Stimulated activated CD4-positive, alpha-beta T cell treated with anti-CD3 and anti-CD28 coated beads, Interleukin-4, amount 100 ng/mL, for 4 hours (primary cell): Measurements from ENCODE around the gene FBN1.

ENCODE experiments used
- DNase-seq, 2 experiments: peaks; one replicate each; pipeline ENCODE4 v3.0.0-alpha.2; 2020

The FBN1 gene

DNA sequence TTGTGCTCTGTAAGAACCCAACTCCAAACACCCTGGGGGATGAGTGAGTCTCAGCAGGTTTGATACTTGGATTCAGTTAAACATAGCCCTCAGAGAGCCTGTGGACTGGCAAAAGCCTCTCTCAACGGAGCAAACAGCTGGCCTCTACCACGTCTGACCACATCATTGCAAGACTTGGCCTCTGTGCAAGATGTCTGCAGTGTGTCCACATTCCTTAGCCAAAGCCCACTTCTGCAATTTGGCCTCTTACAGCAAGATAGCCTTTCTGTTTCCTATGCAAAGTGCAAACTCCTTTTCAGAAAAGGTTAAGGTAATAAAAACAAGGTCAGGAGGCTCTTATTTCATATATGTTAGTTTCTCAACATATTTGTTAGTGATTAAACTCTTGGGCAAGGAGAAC is 27.9 kb downstream of the FBN1 start:
- no peak for DNase-seq

DNA sequence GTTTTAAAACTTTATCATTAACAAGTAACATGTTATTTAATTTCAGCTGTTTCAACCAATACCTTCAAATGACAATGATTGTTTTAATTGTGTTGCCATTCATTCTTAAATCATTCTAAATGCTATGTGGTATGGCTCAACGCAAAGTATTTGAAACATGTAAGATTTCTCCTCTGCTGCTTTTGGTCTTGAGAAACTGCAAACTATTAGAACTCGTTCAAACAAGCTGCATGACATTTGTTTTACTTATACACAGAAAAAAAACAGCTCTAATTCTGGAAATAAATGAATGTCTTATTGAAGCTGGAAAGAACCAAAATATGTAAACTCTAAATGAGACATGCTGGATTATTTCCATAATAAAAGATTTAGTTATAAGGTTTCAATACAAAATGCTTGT is 29.3 kb downstream of the FBN1 start:
- no peak for DNase-seq

DNA sequence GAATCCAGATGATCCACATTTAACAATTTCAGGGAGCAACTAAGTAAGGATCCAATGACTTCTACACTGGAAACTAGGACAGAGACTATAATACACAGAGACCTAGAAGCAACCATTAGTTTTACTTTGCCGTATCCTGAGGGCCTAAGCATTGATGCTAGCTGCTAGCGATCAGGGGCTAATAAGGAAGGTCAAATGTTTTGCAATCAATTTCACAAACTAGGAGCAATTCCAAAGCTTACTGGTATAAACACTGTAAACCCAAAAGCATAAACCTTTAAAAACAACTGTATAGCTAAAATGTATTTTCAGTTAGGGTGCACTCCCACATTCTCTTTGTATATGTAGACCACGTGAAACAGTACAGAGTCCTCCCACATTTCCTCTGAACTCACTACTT is 31.5 kb downstream of the FBN1 start:
- no peak for DNase-seq

- DNase-seq, result no peak
Observed at GRCh38 chr15:48609486-48609885, 36.0 kb downstream of the FBN1 start.

DNA sequence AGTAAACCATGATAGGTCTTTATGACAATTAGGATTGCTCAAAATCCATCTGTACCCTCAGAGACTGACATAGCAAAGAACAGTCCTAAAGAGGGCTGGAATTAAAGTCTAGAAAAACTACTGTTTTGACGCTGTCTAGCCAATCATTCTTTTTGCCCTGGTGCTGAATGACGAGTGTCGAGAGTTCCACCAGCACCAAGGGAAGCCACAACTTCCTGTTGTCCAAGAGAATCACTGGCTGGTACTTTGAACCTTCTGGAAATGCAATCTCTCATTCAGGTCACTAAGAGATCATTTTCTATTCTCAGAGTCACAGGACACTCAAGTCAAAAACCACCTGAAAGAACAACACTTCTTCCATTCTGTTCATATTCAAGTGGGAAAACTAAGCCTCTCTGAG is 37.7 kb downstream of the FBN1 start:
- DNase-seq, result no peak

DNA sequence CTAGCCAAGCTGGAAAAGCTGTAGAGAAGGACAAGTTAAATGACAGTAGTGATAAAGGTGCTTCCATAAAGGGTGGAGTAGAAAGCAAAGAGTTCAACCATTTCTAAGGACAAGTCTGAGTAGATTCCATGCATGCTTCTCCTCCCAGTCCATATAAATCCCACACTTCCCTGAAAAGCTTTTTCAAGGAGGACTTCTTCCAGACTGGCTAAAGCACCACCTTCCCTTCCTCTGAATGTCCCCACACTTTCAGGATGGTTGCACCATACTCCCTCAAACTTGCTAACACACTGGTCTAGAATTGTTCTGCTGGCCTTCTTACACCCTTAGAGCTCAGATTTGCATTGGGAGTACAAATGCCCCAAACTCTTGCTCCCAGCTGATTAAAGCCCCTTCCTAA is 40.9 kb downstream of the FBN1 start:
- DNase-seq, result no peak

- DNase-seq, result no peak
Observed at GRCh38 chr15:48603922-48604321, 41.6 kb downstream of the FBN1 start.

DNA sequence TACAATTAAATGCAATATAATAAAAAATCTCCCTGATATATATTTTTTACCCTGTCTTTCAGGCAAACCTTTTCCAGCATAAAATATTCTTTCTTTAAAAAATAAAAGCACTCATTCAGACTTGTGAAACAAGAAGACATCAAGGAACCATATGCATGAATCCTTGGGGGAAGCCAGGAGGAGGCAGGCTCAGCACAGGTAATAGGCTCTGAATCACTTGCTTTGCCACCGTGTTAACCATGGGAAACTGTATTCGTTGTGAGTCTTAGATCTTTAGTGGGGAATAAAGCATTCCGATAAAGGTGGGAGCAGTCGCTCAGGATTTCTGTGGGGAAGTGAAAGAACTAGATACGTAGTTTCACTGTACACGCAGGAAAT is 42.4 kb downstream of the FBN1 start:
- no peak for DNase-seq

DNA sequence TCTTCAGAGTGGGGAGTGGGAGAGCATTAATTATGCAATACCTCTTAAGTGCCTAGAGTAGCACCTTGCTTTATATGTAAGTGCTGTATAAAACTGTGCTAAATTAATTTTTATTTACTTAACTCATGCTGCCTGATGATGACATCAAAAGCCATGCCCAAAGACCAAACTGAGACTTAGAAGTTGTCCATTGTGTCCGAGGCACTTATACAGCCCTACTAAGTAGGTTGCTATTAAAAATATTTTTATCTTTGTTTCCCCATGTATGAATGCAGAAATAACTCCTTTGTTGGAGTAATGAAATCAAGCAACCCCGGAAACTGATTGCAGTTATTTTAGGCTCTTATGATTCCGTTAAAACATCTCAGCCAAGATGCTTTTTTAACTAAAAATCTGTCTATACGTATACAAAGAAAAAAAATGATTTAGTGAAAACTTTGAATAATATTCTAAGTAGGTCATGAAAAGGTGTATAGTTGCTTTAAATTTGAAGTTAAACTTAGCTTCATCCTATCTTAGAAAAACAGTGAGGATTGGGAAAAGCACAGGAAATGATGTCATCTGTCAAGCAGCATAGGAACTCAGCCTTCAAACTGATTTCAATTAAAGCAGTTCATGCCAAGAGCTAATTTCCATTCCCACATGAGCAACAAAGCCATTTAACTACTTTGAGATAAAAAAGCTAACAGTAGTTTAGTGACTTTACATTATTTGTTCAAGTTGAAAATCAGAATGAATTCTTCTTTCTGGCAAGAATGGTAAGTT is 43.0 kb downstream of the FBN1 start:
- DNase-seq, result no peak

DNA sequence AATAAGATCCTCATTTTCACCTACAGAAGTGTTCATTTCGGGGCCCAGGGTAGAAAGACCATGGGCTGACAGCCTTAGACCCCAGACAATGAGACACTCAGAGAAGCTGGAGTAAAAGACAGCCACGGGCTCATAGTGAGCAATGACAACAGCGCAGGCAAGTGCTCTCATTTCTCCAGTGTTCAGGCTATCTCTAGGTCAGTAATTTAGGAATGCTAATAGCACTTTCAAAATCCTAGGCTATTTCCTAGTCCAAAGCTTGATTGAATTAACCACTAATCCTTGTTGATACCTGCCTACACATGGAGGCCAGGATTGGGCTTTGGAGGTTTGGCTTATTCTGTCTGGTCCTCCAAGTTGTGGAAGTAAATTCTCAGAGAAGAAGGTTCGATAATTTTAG is 44.4 kb downstream of the FBN1 start:
- no peak for DNase-seq

GRCh38 chr15:48596841-48597240 is 48.7 kb downstream of the FBN1 start:
- no peak for DNase-seq

GRCh38 chr15:48596415-48596814 is 49.1 kb downstream of the FBN1 start:
- DNase-seq, result no peak

DNA sequence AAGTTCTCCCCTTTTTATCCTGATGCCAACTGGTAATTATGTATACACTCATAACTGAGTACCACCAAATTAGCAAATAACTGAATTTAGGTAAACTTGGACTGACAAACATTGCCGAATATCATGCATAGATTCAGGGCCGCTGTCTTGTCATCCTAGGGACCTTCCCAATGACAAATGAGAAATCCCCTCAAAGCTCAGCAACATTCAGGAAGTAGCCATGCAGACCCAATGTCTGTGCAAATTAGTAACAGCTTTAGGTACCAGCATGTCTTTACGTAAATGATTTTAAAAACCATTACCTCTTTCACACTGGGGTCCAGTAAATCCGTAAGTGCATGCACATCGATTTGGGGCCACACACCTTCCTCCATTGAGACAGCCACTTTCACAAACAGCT is 49.5 kb downstream of the FBN1 start:
- DNase-seq, result no peak

DNA sequence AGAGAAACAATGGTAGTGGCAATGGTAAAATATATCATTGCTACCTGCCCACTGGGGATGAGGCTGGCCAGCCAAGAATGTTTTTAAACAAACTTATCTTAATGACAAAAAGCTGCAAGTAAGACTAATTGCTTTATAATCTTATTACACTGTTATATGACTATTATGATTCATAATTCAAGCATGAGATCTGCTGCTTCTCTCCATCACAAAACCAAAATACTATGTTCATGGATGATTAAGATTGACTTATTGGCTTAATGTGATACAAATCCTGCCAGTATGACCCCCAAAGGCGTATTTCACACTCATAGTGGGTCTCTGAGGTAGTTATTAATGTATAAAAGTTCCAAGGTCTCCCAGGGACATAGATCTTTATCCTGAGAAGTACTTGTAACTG is 52.6 kb downstream of the FBN1 start:
- no peak for DNase-seq

DNA sequence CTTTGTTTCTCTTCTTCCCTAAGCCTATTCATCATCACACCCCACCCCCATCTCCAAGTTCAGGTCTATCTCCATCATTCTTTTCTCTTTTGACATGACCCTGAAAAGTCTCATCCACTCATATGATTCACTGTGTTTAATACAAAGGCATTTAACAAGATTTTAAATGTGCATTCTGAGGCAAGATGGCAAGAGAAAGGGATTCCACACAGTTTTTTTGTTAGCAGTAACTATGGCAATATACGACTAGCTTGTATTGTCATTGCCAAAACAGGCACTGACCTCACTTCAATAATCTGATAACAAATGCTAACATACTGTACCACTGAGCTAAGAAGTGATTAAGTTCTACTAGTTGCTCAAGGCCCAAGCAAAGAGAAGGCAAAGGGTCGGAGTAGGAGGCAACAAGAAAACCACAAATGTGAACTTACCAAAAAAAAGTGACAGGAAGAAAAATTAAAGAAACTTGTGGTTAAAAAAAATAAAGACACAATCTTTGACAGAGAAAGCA is 53.2 kb downstream of the FBN1 start:
- DNase-seq, result no peak

DNA sequence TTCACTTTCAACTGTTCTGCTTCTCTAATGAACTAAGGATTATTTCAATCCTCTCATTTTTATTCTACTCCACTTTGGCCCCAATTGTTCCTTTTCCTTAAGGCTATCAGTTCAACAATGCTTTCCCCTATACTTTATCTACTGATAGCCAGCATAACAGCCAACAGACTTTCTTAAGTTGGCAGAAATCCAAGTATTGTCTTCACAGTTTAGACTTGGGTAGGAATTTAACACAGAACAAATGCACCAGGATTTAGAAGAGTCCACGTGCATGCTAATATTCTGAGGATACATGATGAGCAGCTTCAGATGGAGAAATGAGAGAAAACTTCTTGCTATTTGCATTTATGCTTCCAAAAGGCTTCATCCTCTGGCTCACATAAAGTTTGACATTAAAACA is 54.8 kb downstream of the FBN1 start:
- no peak for DNase-seq

GRCh38 chr15:48584812-48585563 is 60.5 kb downstream of the FBN1 start:
- DNase-seq, result no peak

DNA sequence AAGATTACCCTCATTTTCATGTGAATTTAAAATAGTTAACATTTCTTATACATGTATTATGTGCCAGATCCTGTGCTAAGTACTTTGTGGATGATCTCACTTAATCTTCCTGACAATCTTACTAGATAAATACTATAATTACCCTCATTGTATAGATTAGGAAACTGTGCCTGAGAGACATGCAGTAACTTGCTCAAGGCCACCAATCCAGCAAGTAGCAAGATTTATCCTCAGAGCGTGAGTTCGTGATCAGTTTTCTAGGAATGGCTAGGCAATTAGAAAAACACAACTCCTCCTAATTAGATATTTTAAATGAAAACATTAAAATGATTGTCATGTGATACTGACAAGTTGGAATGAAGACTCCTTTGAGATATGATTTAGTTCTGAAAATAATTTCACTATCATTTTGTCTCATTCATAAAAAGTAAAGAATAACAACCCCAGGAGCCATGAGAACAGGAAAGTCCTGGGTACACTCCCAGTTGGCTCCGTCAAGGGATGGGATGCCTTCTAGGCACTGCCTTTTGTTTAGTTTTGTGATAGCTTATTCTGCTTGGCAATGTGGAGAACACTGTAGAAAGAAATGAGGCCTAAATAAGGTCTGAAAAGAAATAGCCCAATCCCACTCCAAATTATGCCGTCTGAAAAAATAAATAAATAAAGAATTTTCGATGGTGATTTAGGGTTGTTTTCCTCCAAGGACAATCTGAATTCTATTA is 61.3 kb downstream of the FBN1 start:
- DNase-seq, result no peak

- no peak for DNase-seq
Observed at GRCh38 chr15:48582452-48583247, 62.9 kb downstream of the FBN1 start.

DNA sequence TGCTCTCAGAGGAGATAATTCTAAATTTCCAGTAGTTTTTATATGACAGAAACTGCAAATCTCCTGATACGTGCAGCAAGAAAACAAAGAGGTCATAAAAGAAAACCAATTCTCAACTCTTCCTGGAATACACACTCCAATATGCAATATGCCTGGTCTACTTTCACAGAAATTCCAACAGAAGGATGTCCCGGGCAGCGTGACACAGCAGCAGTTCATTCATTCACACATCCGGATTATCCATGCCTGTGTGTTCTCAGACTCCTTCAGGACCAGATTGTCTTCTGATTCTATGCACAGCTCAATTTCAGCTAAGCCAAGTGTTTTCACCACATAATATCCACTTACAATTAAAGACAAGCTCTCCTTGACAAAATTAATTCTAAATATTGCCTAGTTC is 64.3 kb downstream of the FBN1 start:
- DNase-seq, result no peak

DNA sequence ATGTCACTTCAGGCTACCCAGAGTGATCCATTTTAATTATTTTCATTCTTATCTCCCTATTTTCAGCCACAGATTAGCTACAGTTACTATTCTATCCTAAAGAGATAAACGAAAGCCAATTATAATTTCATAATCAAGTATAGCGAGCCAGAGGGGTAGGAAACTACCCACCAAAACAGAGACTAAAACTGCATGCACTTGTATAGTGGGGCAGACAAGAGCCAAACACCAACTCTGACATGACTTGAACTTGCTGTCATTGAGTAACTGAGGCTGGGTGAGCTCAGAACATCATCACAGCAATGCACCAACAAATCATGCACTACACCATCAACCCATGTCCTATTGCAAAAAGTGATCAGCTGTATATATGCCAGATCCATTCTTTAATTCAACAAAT is 64.8 kb downstream of the FBN1 start:
- no peak for DNase-seq

DNA sequence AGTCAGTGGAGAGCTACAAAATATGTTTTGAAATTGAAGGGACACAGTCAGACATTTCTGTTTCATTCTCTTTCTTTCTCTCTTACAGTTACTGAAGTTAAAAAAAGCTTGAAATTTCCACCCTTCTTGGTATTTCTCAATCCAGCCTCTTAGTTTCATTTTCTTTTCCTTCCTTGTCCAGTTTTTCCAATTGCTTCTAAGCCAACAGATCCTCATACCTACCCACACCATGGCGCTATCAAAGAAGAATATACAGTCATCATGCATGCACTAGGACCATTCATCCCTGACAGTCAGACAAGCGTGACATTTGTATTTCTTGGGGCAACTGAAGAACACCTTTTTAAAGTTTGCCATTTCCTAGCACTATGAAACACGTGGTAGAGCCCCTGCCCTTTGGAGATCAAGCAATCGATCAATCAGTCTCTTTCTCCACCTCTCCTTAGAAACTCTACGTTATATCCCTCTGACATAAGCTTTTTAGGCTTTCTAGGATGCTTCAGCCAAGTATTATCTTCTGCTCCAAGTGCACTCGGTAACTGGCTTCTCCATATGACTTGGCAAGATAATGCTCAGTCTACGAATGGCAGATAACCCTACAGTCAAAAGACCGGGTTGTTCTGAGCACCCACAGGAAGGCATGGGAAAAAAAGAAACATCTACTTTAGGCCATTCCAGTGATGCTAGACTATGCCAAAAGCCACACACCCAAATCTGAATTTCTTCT is 65.4 kb downstream of the FBN1 start:
- DNase-seq, result no peak
